ENCODE results near the gene METAP2. TPM values are rescaled to one million over a fixed set of nuclear protein-coding genes. Genes with fewer than 3 reads are reported as not detected.

METAP2 gene
- total and polyA plus RNA-seq, 11 donors: 50.9 to 69.8 (median 55.8) TPM

DNA sequence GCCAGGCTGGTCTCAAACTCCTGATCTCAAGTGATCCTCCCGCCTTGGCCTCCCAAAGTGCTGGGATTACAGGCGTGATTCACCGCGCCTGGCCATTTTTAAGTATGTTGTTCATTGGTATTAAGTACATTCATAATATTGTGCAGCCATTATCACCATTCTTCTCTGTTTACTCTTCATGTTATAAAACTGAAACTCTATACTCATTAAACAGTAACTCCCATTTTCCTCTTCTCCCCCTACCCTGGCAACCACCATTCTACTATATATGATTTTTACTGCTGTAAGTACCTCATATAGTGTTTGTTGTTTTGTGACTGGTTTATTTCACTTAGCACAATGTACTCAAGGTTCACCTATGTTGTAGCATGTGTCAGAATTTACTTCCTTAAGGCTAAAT lies 23.1 kb downstream of the METAP2 start:
- intact Hi-C loops (cut with DNase I): no loop called here

DNA sequence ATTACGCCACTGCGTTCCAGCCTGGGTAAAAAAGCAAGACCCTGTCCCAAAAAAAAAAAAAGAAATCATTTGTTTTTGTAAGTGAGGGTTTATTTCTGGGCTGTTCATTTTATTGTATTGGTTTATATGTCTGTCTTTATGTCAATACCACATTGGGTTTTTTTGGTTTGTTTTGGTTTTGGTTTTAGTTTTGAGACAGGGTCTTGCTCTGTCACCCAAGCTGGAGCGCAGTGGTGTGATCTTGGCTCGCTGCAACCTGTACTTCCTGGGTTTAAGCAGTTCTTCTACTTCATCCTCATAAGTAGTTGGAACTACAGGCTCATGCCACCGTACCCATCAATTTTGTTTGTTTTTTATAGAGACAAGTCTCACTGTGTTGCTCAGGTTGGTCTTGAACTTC lies 25.0 kb downstream of the METAP2 start:
- 97 to 100% (median 99%) methylated on average over 5 of the region's 5 CpGs for WGBS, 4 donors
- no peak for ATAC-seq
- intact Hi-C loops (cut with DNase I): no loop called here
- H3K4me1 ChIP-seq: no peaks in the 10 kb centered on the region
- H3K27ac ChIP-seq: no peak overlapping the region
- peaks cover 3 to 95% (median 81%) of the 10 kb centered on the region in 9 donors for H3K36me3 ChIP-seq
- H3K9me3 ChIP-seq: peaks cover 0 to 6% (median 0%) of the 10 kb centered on the region in 12 donors
- H3K4me3 ChIP-seq: no peak overlapping the region
- H3K27me3 ChIP-seq: no peaks in the 10 kb centered on the region
- DNase-seq: no peak
- TF ChIP-seq, protein P1, sequence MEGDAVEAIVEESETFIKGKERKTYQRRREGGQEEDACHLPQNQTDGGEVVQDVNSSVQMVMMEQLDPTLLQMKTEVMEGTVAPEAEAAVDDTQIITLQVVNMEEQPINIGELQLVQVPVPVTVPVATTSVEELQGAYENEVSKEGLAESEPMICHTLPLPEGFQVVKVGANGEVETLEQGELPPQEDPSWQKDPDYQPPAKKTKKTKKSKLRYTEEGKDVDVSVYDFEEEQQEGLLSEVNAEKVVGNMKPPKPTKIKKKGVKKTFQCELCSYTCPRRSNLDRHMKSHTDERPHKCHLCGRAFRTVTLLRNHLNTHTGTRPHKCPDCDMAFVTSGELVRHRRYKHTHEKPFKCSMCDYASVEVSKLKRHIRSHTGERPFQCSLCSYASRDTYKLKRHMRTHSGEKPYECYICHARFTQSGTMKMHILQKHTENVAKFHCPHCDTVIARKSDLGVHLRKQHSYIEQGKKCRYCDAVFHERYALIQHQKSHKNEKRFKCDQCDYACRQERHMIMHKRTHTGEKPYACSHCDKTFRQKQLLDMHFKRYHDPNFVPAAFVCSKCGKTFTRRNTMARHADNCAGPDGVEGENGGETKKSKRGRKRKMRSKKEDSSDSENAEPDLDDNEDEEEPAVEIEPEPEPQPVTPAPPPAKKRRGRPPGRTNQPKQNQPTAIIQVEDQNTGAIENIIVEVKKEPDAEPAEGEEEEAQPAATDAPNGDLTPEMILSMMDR (IDR thresholded peaks at IDR 0.05): no peak
- no peak for TF ChIP-seq POLR2A (IDR thresholded peaks at IDR 0.05)

More for the DNA sequence above, 23.1 kb downstream of the METAP2 start:
- TF ChIP-seq, protein P1 (IDR thresholded peaks at IDR 0.05): no peak
- TF ChIP-seq POLR2A (IDR thresholded peaks at IDR 0.05): no peak
- Histone ChIP-seq H3K27ac (no peak overlapping the region), H3K36me3 (peaks cover 3 to 98% (median 81%) of the 10 kb centered on the region in 9 donors), H3K27me3 (no peaks in the 10 kb centered on the region), H3K4me3 (no peak overlapping the region), H3K9me3 (peaks cover 0 to 6% (median 0%) of the 10 kb centered on the region in 12 donors), H3K4me1 (no peaks in the 10 kb centered on the region)
- DNase-seq (no peak), ATAC-seq (no peak)
- WGBS, 4 donors: 98 to 99% (median 98%) methylated on average over 4 of the region's 4 CpGs

DNA sequence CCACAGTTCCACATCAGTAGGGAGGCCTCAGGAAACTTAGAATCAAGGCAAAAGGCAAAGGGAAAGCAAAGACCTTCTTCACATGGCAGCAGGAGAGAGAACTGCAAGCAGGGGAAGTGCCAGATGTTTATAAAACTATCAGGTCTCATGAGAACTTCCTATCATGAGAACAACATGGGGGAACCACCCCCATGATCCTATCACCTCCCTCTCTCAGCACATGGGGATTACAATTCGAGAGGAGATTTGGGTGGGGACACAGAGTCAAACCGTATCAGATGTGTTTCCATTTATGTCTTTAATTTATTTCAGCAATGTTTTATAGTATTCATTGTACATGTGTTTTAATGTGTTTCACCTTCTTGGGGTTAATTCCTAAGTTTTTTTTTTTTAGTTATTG lies 25.8 kb downstream of the METAP2 start:
- no peak for DNase-seq
- no peak overlapping the region for H3K27ac ChIP-seq
- TF ChIP-seq POLR2A (IDR thresholded peaks at IDR 0.05): no peak
- TF ChIP-seq, protein P1 (IDR thresholded peaks at IDR 0.05): no peak
- H3K4me3 ChIP-seq: no peak overlapping the region
- 60 to 80% (median 74%) methylated on average over 2 of the region's 2 CpGs for WGBS, 4 donors
- no peaks in the 10 kb centered on the region for H3K4me1 ChIP-seq
- peaks cover 3 to 95% (median 81%) of the 10 kb centered on the region in 9 donors for H3K36me3 ChIP-seq
- intact Hi-C loops (cut with DNase I): no loop called here
- no peak for ATAC-seq
- no peaks in the 10 kb centered on the region for H3K27me3 ChIP-seq
- peaks cover 0 to 6% (median 0%) of the 10 kb centered on the region in 12 donors for H3K9me3 ChIP-seq

DNA sequence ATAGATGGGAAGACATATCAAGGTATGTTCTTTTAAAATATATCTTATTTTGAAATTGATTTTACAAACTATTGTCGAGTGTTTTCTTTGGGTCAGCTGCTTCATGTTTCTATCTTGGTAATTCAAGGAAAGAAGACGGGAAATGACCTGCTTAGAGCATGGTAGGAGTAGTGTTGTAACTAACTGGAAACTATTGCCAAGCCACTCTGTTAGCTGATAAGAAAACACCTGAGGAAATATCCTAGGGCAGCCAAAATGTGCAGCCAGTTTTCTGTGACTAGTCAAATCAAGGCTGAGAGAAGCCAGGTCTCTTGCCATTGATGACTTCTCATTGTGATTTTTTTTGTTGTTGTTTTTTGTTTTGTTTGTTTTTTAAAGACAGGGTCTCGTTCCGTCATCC lies 30.2 kb downstream of the METAP2 start:
- WGBS, 4 donors: 81 to 88% (median 85%) methylated on average over 4 of the region's 4 CpGs
- intact Hi-C loops (cut with DNase I): no loop called here
- Histone ChIP-seq H3K4me1 (no peaks in the 10 kb centered on the region), H3K4me3 (no peak overlapping the region), H3K9me3 (peaks cover 0 to 4% (median 0%) of the 10 kb centered on the region in 12 donors), H3K27me3 (no peaks in the 10 kb centered on the region), H3K36me3 (peaks cover 3 to 95% (median 83%) of the 10 kb centered on the region in 9 donors), H3K27ac (no peak overlapping the region)
- TF ChIP-seq POLR2A (IDR thresholded peaks at IDR 0.05): no peak
- TF ChIP-seq, protein P1 (IDR thresholded peaks at IDR 0.05): no peak
- DNase-seq (no peak), ATAC-seq (peak in 2 of 4 donors; percentile 38 to 53)
